Liver (tissue), 9 donors: ENCODE measurements around the gene ATP10A. TPM values are rescaled to one million over a fixed set of nuclear protein-coding genes. Genes with fewer than 3 reads are reported as not detected.

Source experiments
- DNase-seq: peaks from one replicate; pipeline ENCODE4 v3.0.0-alpha.2; 2017; ENCODE audit warnings: low spot score
- H3K27ac ChIP-seq, 2 donors: one replicate each; pipeline ENCODE4 v1.7.0; 2013; ENCODE audit warnings: inconsistent platforms in 2 of 2, low read length in 2 of 2, control low read depth in 1 of 2, low read depth in 1 of 2, mild to moderate bottlenecking in 1 of 2
- H3K27me3 ChIP-seq, 4 donors: one replicate each; pipeline versions ENCODE4 v1.6.1 to v1.7.0; 2013; ENCODE audit warnings: low read length in 3 of 4, inconsistent platforms in 1 of 4, mild to moderate bottlenecking in 1 of 4, moderate library complexity in 1 of 4; ENCODE audit not compliant: control insufficient read depth in 4 of 4, insufficient read depth in 4 of 4
- H3K36me3 ChIP-seq, 4 donors: one replicate each; pipeline versions ENCODE4 v1.6.1 to v1.7.0; 2013; ENCODE audit warnings: low read length in 3 of 4, mild to moderate bottlenecking in 3 of 4, low read depth in 1 of 4, moderate library complexity in 1 of 4; ENCODE audit not compliant: control insufficient read depth in 4 of 4, insufficient read depth in 3 of 4
- H3K4me1 ChIP-seq, 4 donors: one replicate each; pipeline versions ENCODE4 v1.6.1 to v1.7.0; 2013; ENCODE audit warnings: low read length in 3 of 4, mild to moderate bottlenecking in 3 of 4, moderate library complexity in 1 of 4; ENCODE audit not compliant: control insufficient read depth in 4 of 4, insufficient read depth in 4 of 4
- H3K4me3 ChIP-seq, 3 donors: one replicate each; pipeline versions ENCODE4 v1.6.1 to v1.7.0; 2013; ENCODE audit warnings: low read length in 3 of 3, control low read depth in 1 of 3, low read depth in 1 of 3, mild to moderate bottlenecking in 1 of 3
- H3K9ac ChIP-seq, 2 donors: one replicate each; pipeline ENCODE4 v1.7.0; 2013; ENCODE audit warnings: low read length in 2 of 2, mild to moderate bottlenecking in 2 of 2, moderate library complexity in 2 of 2, control low read depth in 1 of 2, low read depth in 1 of 2
- H3K9me3 ChIP-seq, 4 donors: one replicate each; pipeline versions ENCODE4 v1.6.1 to v1.7.0; 2013; ENCODE audit warnings: low read length in 3 of 4; ENCODE audit not compliant: control insufficient read depth in 4 of 4
- CTCF ChIP-seq: fragments of 150-350 bp; IDR thresholded peaks from 2 replicates; pipeline ENCODE4 v1.5.1; 2017; ENCODE audit warnings: improper control_type of control experiment, low read depth, low read length; ENCODE audit not compliant: missing input control
- GABPA ChIP-seq, 2 donors: IDR thresholded peaks in 1 of 2; conservative IDR thresholded peaks in 1 of 2; 2 replicates each; pipeline ENCODE4 v1.6.1; 2016; ENCODE audit warnings: antibody characterized with exemption in 2 of 2, mild to moderate bottlenecking in 1 of 2, moderate library complexity in 1 of 2
- HNF4A ChIP-seq, 2 donors: conservative IDR thresholded peaks; 2 replicates each; pipeline ENCODE4 v1.6.1; 2016; ENCODE audit warnings: antibody characterized with exemption in 2 of 2, mild to moderate bottlenecking in 2 of 2
- HNF4G ChIP-seq: IDR thresholded peaks from 2 replicates; pipeline ENCODE4 v1.6.1; 2016; ENCODE audit warnings: antibody characterized with exemption
- MAX ChIP-seq: IDR thresholded peaks from 2 replicates; pipeline ENCODE4 v1.6.1; 2016; ENCODE audit warnings: antibody characterized with exemption
- NR2F2 ChIP-seq: IDR thresholded peaks from 2 replicates; pipeline ENCODE4 v1.6.1; 2016; ENCODE audit warnings: antibody characterized with exemption
- RAD21 ChIP-seq, 2 donors: IDR thresholded peaks; 2 replicates each; pipeline ENCODE4 v1.6.1; 2016; ENCODE audit warnings: antibody characterized with exemption in 2 of 2, mild to moderate bottlenecking in 2 of 2
- REST ChIP-seq: IDR thresholded peaks from 2 replicates; pipeline ENCODE4 v1.6.1; 2016; ENCODE audit warnings: antibody characterized with exemption, mild to moderate bottlenecking
- RXRA ChIP-seq, 2 donors: IDR thresholded peaks; 2 replicates each; pipeline ENCODE4 v1.6.1; 2017 to 2018; ENCODE audit warnings: antibody characterized with exemption in 2 of 2, mild to moderate bottlenecking in 1 of 2
- WGBS: extraction: QIAGEN DNeasy Blood & Tissue Kit; methylation state at CpG from one replicate; pipeline ENCODE4 v1.1.7; 2013; 5-methylcytosine and 5-hydroxymethylcytosine counted together
- polyA plus RNA-seq, 2 donors: library from polyadenylated mRNA; stranded (reverse) in 1 of 2; unstranded in 1 of 2; fragments of 200-250 nt in 1 of 2; fragments of >200 nt in 1 of 2; fragmentation: Nextera tagmentation in 1 of 2; extraction: Ambion mirVana in 1 of 2; gene quantifications; one replicate each; pipeline versions ENCODE4 v1.2.1 to v1.2.3, GENCODE V29; 2013 to 2015
- total RNA-seq, 2 donors: library from RNA; depleted of rRNA; stranded (reverse); fragments of >200 nt; gene quantifications; one replicate each; pipeline ENCODE4 v1.2.3, GENCODE V29; 2014
- donor health status: healthy.
- donor health status: healthy.
- donor health status: healthy.
- donor health status: healthy.
- donor health status: healthy.

The ATP10A gene
- total and polyA plus RNA-seq, 4 donors, result 0.22 to 1.8 (median 0.39) TPM

GRCh38 chr15:25764980-25765735, 98.0 kb downstream of the ATP10A start (continued):
- no peak for TF ChIP-seq CTCF

GRCh38 chr15:25763954-25764353, 99.2 kb downstream of the ATP10A start:
- WGBS, result 94% methylated on average over 7 of the region's 7 CpGs
- Histone ChIP-seq H3K4me1 (no peaks in the 10 kb centered on the region), H3K27ac (no peak overlapping the region), H3K36me3 (no peaks in the 10 kb centered on the region), H3K9ac (no peak overlapping the region), H3K9me3 (peaks cover 0 to 2% (median under 1%) of the 10 kb centered on the region in 4 donors), H3K27me3 (no peaks in the 10 kb centered on the region), H3K4me3 (no peak overlapping the region)
- no peak for DNase-seq
- TF ChIP-seq HNF4G, result no peak

GRCh38 chr15:25763331-25763751, 99.8 kb downstream of the ATP10A start:
- H3K4me3 ChIP-seq, result no peak overlapping the region
- H3K36me3 ChIP-seq, result no peaks in the 10 kb centered on the region
- no peaks in the 10 kb centered on the region for H3K4me1 ChIP-seq
- no peak for TF ChIP-seq HNF4A (conservative IDR thresholded peaks at IDR 0.05)
- no peak for TF ChIP-seq REST
- no peak for TF ChIP-seq RAD21 (IDR thresholded peaks at IDR 0.05)
- TF ChIP-seq GABPA (IDR thresholded peaks at IDR 0.05 in 1 of 2, conservative IDR thresholded peaks at IDR 0.05 in 1 of 2), result no peak
- no peak for TF ChIP-seq NR2F2
- TF ChIP-seq RXRA (IDR thresholded peaks at IDR 0.05), result no peak
- TF ChIP-seq MAX, result no peak
- H3K9ac ChIP-seq, result no peak overlapping the region
- peaks cover 0 to 2% (median under 1%) of the 10 kb centered on the region in 4 donors for H3K9me3 ChIP-seq
- WGBS, result 31% methylated on average over 4 of the region's 4 CpGs
- H3K27ac ChIP-seq, result no peak overlapping the region
- no peaks in the 10 kb centered on the region for H3K27me3 ChIP-seq
- DNase-seq, result no peak
